Rectal smooth muscle tissue (tissue), 1 donor: ENCODE measurements around the gene BCL2L2.

Source experiments
- H3K27ac ChIP-seq: one replicate; pipeline ENCODE4 v1.7.0; 2013; ENCODE audit warnings: low read depth, low read length, inconsistent platforms
- H3K27me3 ChIP-seq: one replicate; pipeline ENCODE4 v1.7.0; 2013; ENCODE audit warnings: low read length; ENCODE audit not compliant: control insufficient read depth, insufficient read depth
- H3K36me3 ChIP-seq: one replicate; pipeline ENCODE4 v1.7.0; 2013; ENCODE audit warnings: low read length; ENCODE audit not compliant: control insufficient read depth, insufficient read depth
- H3K4me1 ChIP-seq: one replicate; pipeline ENCODE4 v1.7.0; 2013; ENCODE audit warnings: low read length; ENCODE audit not compliant: control insufficient read depth, insufficient read depth
- H3K4me3 ChIP-seq: one replicate; pipeline ENCODE4 v1.7.0; 2013; ENCODE audit warnings: low read length
- H3K9ac ChIP-seq: one replicate; pipeline ENCODE4 v1.7.0; 2013; ENCODE audit warnings: low read length

Gene BCL2L2

DNA sequence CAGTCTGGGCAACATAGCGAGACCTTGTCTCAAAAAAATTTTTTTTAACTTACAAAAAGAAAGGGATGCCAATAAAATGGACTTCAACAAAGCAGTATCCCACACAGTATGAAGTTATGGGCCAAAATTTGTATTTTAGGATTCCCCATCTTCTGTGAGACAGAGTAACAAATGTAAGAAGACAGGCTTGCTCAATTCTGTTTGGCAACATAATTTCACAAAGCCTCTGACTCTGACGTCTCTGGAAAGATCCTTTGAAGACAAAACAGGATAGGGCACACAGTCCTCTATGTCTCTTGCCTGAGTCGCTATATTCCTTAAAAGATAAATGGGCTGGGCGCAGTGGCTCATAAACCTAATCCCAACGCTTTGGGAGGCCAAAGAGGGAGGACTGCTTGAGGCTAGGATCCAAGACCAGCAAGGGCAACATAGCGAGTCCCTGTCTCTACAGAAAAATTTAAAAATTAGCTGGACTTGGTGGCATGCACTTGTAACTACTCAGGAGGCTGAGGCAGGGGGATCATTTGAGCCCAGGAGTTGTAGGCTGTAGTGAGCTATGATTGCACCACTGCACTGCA is 19.6 kb upstream of the BCL2L2 start:
- Histone ChIP-seq H3K4me3 (peak overlapping the region; percentile 80), H3K4me1 (peaks cover 8% of the 10 kb centered on the region), H3K27me3 (no peaks in the 10 kb centered on the region), H3K27ac (peak overlapping the region; percentile 96), H3K9ac (peak overlapping the region; percentile 90), H3K36me3 (no peaks in the 10 kb centered on the region)

- Histone ChIP-seq H3K27me3 (no peaks in the 10 kb centered on the region), H3K4me3 (no peak overlapping the region), H3K36me3 (peaks cover 8% of the 10 kb centered on the region), H3K4me1 (peaks cover 4% of the 10 kb centered on the region), H3K27ac (no peak overlapping the region), H3K9ac (no peak overlapping the region)
Measured at GRCh38 chr14:23294734-23295561, 11.7 kb upstream of the BCL2L2 start.

DNA sequence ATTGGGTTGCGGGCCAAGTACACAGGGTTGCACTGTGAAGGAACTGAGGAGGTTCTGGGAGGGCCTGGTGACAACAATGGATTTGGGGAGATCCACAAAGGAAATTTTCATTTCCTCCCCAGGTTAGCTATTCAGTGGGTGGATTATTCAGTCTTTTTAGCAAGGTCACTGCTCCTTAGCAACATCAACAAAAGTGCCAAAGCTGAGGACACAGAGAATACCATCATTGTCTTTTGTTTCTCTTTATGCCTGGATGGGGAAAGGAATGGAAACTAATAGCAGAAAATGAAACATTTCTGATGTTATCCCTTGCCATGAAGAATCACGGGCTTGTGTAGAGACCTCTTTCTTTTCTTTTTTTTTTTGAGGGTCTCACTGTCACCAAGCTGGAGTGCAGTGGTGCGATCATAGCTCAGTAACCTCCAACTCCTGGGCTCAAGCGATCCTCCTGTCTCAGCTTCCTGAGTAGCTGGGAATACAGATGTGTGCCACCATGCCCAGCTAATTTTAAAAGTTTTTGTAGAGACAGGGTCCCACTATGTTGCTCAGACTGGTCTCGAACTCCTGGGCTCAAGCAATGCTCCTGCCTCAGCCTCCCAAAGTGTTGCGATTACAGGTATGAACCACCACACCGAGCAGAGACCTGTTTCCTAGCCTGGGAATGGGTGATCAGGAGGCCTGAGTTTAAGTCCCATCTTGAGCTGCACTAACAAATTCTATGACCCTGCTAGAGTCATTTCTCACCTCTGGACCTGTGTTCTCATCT is 10.4 kb upstream of the BCL2L2 start:
- Histone ChIP-seq H3K4me1 (peaks cover 13% of the 10 kb centered on the region), H3K27me3 (no peaks in the 10 kb centered on the region), H3K36me3 (peaks cover 8% of the 10 kb centered on the region), H3K9ac (no peak overlapping the region), H3K4me3 (no peak overlapping the region), H3K27ac (no peak overlapping the region)

DNA sequence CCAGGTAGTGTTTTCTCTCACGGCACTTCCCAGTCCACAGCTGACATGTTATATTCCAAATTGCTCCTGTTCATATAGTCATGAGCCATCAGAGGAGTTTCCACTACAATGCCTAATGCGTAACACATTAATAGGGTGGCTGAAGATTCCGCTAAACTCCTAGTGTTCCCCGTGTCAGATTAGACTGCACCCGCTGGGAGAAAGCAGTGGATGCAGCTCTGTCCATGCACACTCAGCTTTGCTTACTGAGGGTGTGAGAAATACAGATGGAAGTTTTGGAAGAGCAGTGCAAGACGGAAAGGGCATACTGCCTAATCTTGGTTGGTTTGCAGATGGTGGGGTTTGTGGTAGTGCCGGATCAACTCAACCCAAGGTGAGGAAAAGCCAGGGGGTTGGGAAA is 9.5 kb upstream of the BCL2L2 start:
- peaks cover 13% of the 10 kb centered on the region for H3K4me1 ChIP-seq
- H3K27ac ChIP-seq = no peak overlapping the region

GRCh38 chr14:23297611-23298277 is 8.9 kb upstream of the BCL2L2 start:
- Histone ChIP-seq H3K9ac (no peak overlapping the region), H3K36me3 (peaks cover 8% of the 10 kb centered on the region), H3K27me3 (no peaks in the 10 kb centered on the region), H3K4me3 (no peak overlapping the region), H3K4me1 (peaks cover 13% of the 10 kb centered on the region), H3K27ac (no peak overlapping the region)

More for the DNA sequence above, 9.5 kb upstream of the BCL2L2 start:
- H3K36me3 ChIP-seq = peaks cover 8% of the 10 kb centered on the region
- no peak overlapping the region for H3K4me3 ChIP-seq
- no peak overlapping the region for H3K9ac ChIP-seq
- H3K27me3 ChIP-seq = no peaks in the 10 kb centered on the region

GRCh38 chr14:23299211-23299957 is 7.2 kb upstream of the BCL2L2 start:
- peaks cover 8% of the 10 kb centered on the region for H3K36me3 ChIP-seq

GRCh38 chr14:23299986-23300686 is 6.5 kb upstream of the BCL2L2 start:
- H3K27ac ChIP-seq = peak overlapping the region; percentile 97
- peak overlapping the region; percentile 89 for H3K9ac ChIP-seq
- H3K36me3 ChIP-seq = peaks cover 8% of the 10 kb centered on the region
- H3K4me1 ChIP-seq = peaks cover 12% of the 10 kb centered on the region
- no peaks in the 10 kb centered on the region for H3K27me3 ChIP-seq
- H3K4me3 ChIP-seq = peak overlapping the region; percentile 97

More at GRCh38 chr14:23299211-23299957, 7.2 kb upstream of the BCL2L2 start:
- Histone ChIP-seq H3K9ac (no peak overlapping the region), H3K27ac (peak overlapping the region; percentile 97), H3K4me1 (peaks cover 13% of the 10 kb centered on the region), H3K27me3 (no peaks in the 10 kb centered on the region), H3K4me3 (no peak overlapping the region)

DNA sequence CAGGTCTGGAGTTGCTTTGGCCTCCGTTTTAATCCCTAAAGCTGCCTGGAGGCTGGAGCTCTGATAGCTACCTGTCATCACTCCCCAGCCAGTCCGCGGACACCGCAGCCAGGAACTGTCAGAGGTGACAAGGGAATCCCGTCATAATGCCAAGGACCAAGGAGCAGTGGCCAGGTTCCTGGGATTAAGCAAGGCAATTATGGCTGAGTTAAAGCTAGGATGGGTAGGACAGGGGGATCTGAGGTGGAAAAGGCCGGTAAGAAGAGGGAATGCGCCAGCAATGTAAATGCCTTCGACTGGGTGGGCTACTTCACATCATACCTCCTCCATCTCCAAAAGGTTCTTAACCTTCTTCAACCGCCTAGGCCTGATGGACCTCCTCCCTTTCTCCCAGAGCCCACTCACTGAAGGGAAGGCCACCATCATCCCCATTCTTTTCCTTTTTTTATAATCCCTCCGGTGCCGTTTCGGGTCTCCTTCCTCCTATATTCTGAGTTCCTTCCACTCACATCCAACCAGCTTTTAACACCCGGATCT is 5.9 kb upstream of the BCL2L2 start:
- Histone ChIP-seq H3K27ac (peak overlapping the region; percentile 97), H3K27me3 (no peaks in the 10 kb centered on the region), H3K4me1 (peaks cover 10% of the 10 kb centered on the region), H3K9ac (peak overlapping the region; percentile 89), H3K4me3 (peak overlapping the region; percentile 97), H3K36me3 (peaks cover 8% of the 10 kb centered on the region)

DNA sequence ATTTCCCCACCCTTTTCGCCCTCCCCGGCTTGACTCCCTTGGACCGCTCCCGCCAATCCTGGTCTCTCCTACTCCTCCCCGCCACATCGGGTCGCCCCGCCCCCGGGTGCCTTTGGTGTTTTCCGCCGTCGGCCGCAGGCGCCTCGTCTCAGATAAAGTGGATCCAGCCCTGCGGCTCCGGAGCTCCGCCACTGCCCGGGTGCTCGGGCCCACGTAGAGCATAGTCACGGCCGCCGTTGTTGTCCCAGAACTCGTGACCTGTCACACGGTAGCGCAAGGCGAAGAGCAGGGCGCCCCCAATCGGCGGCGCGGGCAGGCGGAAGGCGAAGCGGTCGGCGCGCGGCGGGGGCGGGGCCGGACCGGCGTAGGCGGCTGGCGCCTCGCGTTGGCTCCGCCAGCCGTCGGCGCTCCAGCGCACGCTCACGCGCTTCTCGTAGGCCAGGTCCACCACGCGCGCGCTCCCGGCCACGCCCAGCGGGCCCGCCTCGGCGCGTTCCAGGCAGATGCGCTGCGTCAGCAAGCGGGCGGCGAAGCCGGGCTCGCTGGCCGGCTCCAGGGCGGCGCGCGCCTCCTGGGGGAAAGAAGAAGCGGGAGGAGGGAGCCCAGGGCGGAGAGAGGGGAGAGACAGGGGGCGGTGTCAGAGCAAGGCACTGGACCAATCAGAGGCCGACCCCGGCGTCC is 5.2 kb upstream of the BCL2L2 start:
- Histone ChIP-seq H3K9ac (peak overlapping the region; percentile 50), H3K27me3 (no peaks in the 10 kb centered on the region), H3K27ac (peak overlapping the region; percentile 97), H3K4me3 (peak overlapping the region; percentile 97), H3K36me3 (peaks cover 8% of the 10 kb centered on the region), H3K4me1 (peaks cover 13% of the 10 kb centered on the region)

DNA sequence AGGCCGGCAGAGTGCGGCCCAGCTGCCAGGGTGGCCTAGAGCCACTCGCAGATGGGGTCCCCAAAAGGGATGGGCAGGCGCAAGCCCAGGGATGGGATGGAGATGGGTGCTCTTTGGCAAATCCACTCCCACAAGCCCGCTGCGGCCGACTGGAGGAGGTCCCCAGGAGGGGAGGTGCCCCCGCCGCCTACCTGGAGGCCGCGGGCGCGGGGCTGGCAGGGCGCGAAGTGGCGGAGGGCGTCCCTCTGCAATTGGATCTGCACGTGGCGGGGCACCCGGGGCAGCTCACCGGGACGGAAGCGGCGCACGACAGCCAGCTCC is 4.7 kb upstream of the BCL2L2 start:
- Histone ChIP-seq H3K27ac (peak overlapping the region; percentile 90), H3K27me3 (no peaks in the 10 kb centered on the region), H3K36me3 (peaks cover 8% of the 10 kb centered on the region), H3K9ac (peak overlapping the region; percentile 50), H3K4me1 (peaks cover 13% of the 10 kb centered on the region), H3K4me3 (peak overlapping the region; percentile 86)
